K562 (cell line): ENCODE measurements around the gene C6orf89. TPM values are rescaled to one million over a fixed set of nuclear protein-coding genes. Genes with fewer than 3 reads are reported as not detected.

Experiments
- ATAC-seq: fragments of 200-7000 bp; cut with Tn5 transposase; 3 replicates; pipeline ENCODE4 v1.9.1; 2020; ENCODE audit warnings: moderate library complexity
- BruUV-seq: library from RNA; stranded (reverse); fragments of 400-500 nt; replicated peaks from 2 replicates; lab custom pipeline; 2021; lab: Mats Ljungman, UMichigan
- CTCF ChIA-PET: fragments of 300-600 bp; formaldehyde crosslinking; extraction: SDS; loops from one replicate; lab custom pipeline; 2021; ENCODE audit warnings: low intra/inter-chr PET ratio; lab: Yijun Ruan, JAX
- POLR2A ChIA-PET: fragments of 300-600, 350-650 bp; sonication (Branson Sonifier 250); formaldehyde crosslinking; extraction: SDS; loops from one replicate; lab custom pipeline; 2021; ENCODE audit warnings: antibody characterized with exemption, inconsistent platforms; lab: Yijun Ruan, JAX
- DNase-seq, 4 experiments: peaks; one replicate each; pipeline versions ENCODE4 v3.0.0 to v3.0.0-alpha.2; 2011 to 2018; ENCODE audit warnings: low spot score in 3 of 4, mixed read lengths in 3 of 4; ENCODE audit errors: extremely low read depth in 1 of 4
- FAIRE-seq: peaks from 2 replicates; lab custom pipeline; 2011; peaks lifted over from hg19 to GRCh38; lab: Jason Lieb, UNC
- H2AFZ ChIP-seq: 2 replicates; pipeline ENCODE4 v1.6.0; 2011; ENCODE audit warnings: low read depth, low read length, control low read depth, inconsistent platforms
- H3K27ac ChIP-seq: fragments of 200-600 bp; 3 replicates; pipeline ENCODE4 v1.8.0; 2011; ENCODE audit warnings: low read depth, mild to moderate bottlenecking, control low read depth, inconsistent platforms, low read length, moderate library complexity, mixed read lengths; ENCODE audit errors: extremely low read depth
- H3K27me3 ChIP-seq, 2 experiments: fragments of 300-600 bp in 1 of 2; 2 replicates in 1 of 2; 3 replicates in 1 of 2; pipeline versions ENCODE4 v1.6.0 to v1.8.0; 2011; ENCODE audit warnings: inconsistent platforms in 2 of 2, low read length in 2 of 2, mild to moderate bottlenecking in 1 of 2, mixed read lengths in 1 of 2, moderate library complexity in 1 of 2; ENCODE audit not compliant: control insufficient read depth in 2 of 2, insufficient read depth in 2 of 2
- H3K36me3 ChIP-seq: fragments of 300-600 bp; 3 replicates; pipeline ENCODE4 v1.8.0; 2011; ENCODE audit warnings: mild to moderate bottlenecking, low read length, inconsistent platforms; ENCODE audit not compliant: control insufficient read depth, insufficient read depth
- H3K4me1 ChIP-seq, 2 experiments: fragments of 200-600 bp in 1 of 2; replicated peaks in 1 of 2; 2 replicates in 1 of 2; 3 replicates in 1 of 2; pipeline versions ENCODE4 v1.5.1 to v1.8.0; 2011; ENCODE audit warnings: inconsistent platforms in 2 of 2, low read length in 2 of 2, mild to moderate bottlenecking in 1 of 2, mixed read lengths in 1 of 2, moderate library complexity in 1 of 2; ENCODE audit not compliant: control insufficient read depth in 2 of 2, insufficient read depth in 2 of 2
- H3K4me2 ChIP-seq: 2 replicates; pipeline ENCODE4 v1.6.1; 2011; ENCODE audit warnings: low read length, control low read depth, inconsistent platforms, mixed read lengths; ENCODE audit not compliant: insufficient read depth
- H3K4me3 ChIP-seq: fragments of 200-600 bp; sonication (generic), shearing (Covaris generic); 2 replicates; pipeline ENCODE4 v1.5.1; 2016; ENCODE audit warnings: control low read depth, inconsistent platforms
- H3K79me2 ChIP-seq: fragments of 200-600 bp; 3 replicates; pipeline ENCODE4 v1.8.0; 2011; ENCODE audit warnings: low read length, inconsistent platforms; ENCODE audit not compliant: control insufficient read depth, insufficient read depth
- H3K9ac ChIP-seq, 2 experiments: 2 replicates each; pipeline versions ENCODE4 v1.6.0 to v1.6.1; 2011; ENCODE audit warnings: low read depth in 2 of 2, low read length in 2 of 2, control low read depth in 1 of 2, inconsistent platforms in 1 of 2, mild to moderate bottlenecking in 1 of 2, mixed read lengths in 1 of 2; ENCODE audit not compliant: insufficient read depth in 1 of 2
- H3K9me1 ChIP-seq: one replicate; pipeline ENCODE4 v1.6.0; 2011; ENCODE audit warnings: inconsistent platforms, mild to moderate bottlenecking, low read length, moderate library complexity; ENCODE audit not compliant: control insufficient read depth, insufficient read depth
- H3K9me3 ChIP-seq: replicated peaks from 2 replicates; pipeline ENCODE4 v1.5.1; 2011; ENCODE audit warnings: low read depth, low read length, inconsistent platforms; ENCODE audit not compliant: control insufficient read depth, insufficient read depth
- H4K20me1 ChIP-seq: replicated peaks from 2 replicates; pipeline ENCODE4 v1.6.1; 2011; ENCODE audit warnings: low read length, inconsistent platforms, mixed read lengths; ENCODE audit not compliant: control insufficient read depth, insufficient read depth
- NFE2L1 ChIP-seq: fragments of 450-650 bp; IDR thresholded peaks from 2 replicates; pipeline ENCODE4 v1.6.1; 2016; ENCODE audit warnings: missing genetic modification characterization, low read depth, mild to moderate bottlenecking, missing compliant biosample characterization, moderate library complexity, borderline replicate concordance
- POLR2G ChIP-seq: fragments of 200-400 bp; formaldehyde crosslinking; IDR thresholded peaks from 2 replicates; pipeline ENCODE4 v1.6.1; 2017; ENCODE audit warnings: low read depth, mild to moderate bottlenecking, antibody characterized with exemption, low read length, moderate library complexity
- ZNF717 ChIP-seq: fragments of 250-450 bp; sonication (Bioruptor Pico); IDR thresholded peaks from 2 replicates; pipeline ENCODE4 v1.5.0; 2021
- WGBS: fragments of 100-300 bp; shearing (Covaris generic); methylation state at CpG from one replicate; pipeline ENCODE4 v1.1.6; 2016; ENCODE audit warnings: low coverage, mixed read lengths; ENCODE audit not compliant: insufficient coverage; ENCODE audit errors: missing lambda C conversion rate; 5-methylcytosine and 5-hydroxymethylcytosine counted together
- in situ Hi-C: fragments of 300-500 bp; cut with MboI; formaldehyde crosslinking; loops from 4 replicates; pipeline ENCODE4 v1.15.0; 2018; ENCODE audit warnings: inconsistent platforms, mixed read lengths
- intact Hi-C: fragments of 100-400 bp; cut with micrococcal nuclease; formaldehyde crosslinking; loops from 2 replicates; pipeline ENCODE4 v1.14.2; 2022
- polyA plus RNA-seq, 8 experiments: library from polyadenylated mRNA; depleted of rRNA in 4 of 8; stranded (reverse) in 5 of 8; unstranded in 3 of 8; fragments of >200 nt; fragmentation: Nextera tagmentation in 2 of 8; fragmentation: Illumina TruSeq in 1 of 8; extraction: Ambion mirVana in 2 of 8; extraction: Trizol in 1 of 8; gene quantifications; 2 replicates each; pipeline versions ENCODE4 v1.2.1 to v1.2.3, GENCODE V29; 2011 to 2014; ENCODE audit warnings: inconsistent platforms in 1 of 8, missing spikeins in 1 of 8
- total RNA-seq, 7 experiments: library from RNA; depleted of rRNA in 6 of 7; stranded (reverse); fragments of >200 nt in 6 of 7; fragmentation: Illumina TruSeq in 2 of 7; extraction: Trizol in 2 of 7; gene quantifications; 2 replicates each; pipeline versions ENCODE4 v1.2.1 to v1.2.3, GENCODE V29; 2011 to 2021; ENCODE audit warnings: low replicate concordance in 1 of 7
- TF ChIP-seq, protein P1 (sequence below): sonication (generic); formaldehyde crosslinking; IDR thresholded peaks from 2 replicates; pipeline ENCODE4 v1.8.0; 2022; ENCODE audit warnings: mild to moderate bottlenecking, missing genetic modification reagents, borderline replicate concordance

Gene C6orf89
- total and polyA plus RNA-seq, 9 of the 15 experiments (the other 6 are each of a cell fraction or from before 2014, with no cell fraction given): 35.2 to 111 (median 58.5) TPM

DNA sequence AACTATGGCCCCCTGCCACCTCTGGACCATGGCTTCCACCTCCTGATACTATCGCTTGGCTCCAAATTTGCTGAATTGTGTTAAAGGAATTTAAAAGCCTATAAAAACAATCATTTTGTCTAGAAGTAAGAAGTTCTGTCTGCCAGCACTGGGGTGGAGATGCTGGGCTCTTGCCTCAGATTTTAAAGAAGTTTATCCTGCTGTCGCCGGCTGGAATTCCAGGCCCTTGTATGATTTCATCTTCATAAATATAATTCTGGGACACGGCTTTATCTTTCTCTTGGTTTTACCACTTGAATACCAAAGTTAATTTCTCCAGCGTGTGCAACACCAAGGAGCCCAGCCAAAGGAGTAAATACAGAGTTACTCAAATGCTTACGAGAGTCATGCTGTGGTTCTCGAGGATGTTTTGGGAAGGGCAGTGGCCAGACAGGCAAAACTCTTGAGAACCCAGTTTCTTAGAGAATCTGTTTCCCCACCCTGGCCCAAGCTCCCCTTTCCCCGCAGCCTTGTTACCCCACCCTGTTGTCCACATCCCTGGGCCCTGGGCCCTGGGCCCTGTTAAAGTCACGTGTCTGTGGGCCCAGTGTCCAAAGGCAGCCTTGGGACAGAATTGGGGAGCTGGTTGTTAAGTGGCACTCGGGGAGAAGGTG is 31.9 kb downstream of the C6orf89 start:
- Histone ChIP-seq H3K4me2 (no peak overlapping the region), H3K36me3 (peaks cover 91% of the 10 kb centered on the region), H3K4me3 (no peak overlapping the region), H3K9me1 (no peaks in the 10 kb centered on the region), H3K9ac (no peak overlapping the region), H2AFZ (no peak overlapping the region), H4K20me1 (no peaks in the 10 kb centered on the region), H3K27ac (no peak overlapping the region), H3K27me3 (no peaks in the 10 kb centered on the region), H3K79me2 (no peaks in the 10 kb centered on the region), H3K4me1 (no peaks in the 10 kb centered on the region), H3K9me3 (no peaks in the 10 kb centered on the region)
- ChIA-PET CTCF (no interaction called here), POLR2A (interaction anchor here (0.7 to 2.0 kb wide), 2 partner anchors 10 to 12 kb away, joined by 3 to 8 read pairs; no protein-coding TSS in a partner anchor)
- no peak for FAIRE-seq
- no peak for ATAC-seq
- TF ChIP-seq NFE2L1 (tag): no peak
- TF ChIP-seq POLR2G: 0 out of 2 replicates have a peak, but pooled peaks have one; percentile 32
- TF ChIP-seq ZNF717 (CRISPR knock-in tag): no peak
- TF ChIP-seq, protein P1, sequence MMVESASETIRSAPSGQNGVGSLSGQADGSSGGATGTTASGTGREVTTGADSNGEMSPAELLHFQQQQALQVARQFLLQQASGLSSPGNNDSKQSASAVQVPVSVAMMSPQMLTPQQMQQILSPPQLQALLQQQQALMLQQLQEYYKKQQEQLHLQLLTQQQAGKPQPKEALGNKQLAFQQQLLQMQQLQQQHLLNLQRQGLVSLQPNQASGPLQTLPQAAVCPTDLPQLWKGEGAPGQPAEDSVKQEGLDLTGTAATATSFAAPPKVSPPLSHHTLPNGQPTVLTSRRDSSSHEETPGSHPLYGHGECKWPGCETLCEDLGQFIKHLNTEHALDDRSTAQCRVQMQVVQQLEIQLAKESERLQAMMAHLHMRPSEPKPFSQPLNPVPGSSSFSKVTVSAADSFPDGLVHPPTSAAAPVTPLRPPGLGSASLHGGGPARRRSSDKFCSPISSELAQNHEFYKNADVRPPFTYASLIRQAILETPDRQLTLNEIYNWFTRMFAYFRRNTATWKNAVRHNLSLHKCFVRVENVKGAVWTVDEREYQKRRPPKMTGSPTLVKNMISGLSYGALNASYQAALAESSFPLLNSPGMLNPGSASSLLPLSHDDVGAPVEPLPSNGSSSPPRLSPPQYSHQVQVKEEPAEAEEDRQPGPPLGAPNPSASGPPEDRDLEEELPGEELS: 0 out of 2 replicates have a peak, but pooled peaks have one; percentile 30
- no TSS peak for BruUV-seq
- intact Hi-C loops (loop anchor here (10.0 kb wide), 1 partner anchor 97 kb away; no protein-coding TSS in a partner anchor), in situ Hi-C loops (no loop called here)
- WGBS: 93% methylated on average over 10 of the region's 10 CpGs
- DNase-seq: no peak
